Measurements from ENCODE around the gene SRP54.

The SRP54 gene

GRCh38 chr14:34989762-34990161 lies 7.0 kb downstream of the SRP54 start:
- in situ Hi-C loops (cut with HindIII; ENCODE audit: low sequenced_read_pairs): no loop called here
- no peak for DNase-seq (ENCODE audit: low read depth)
- H3K4me3 ChIP-seq (ENCODE audit: low read depth, low read length): no peak overlapping the region
- TF ChIP-seq, protein P1, sequence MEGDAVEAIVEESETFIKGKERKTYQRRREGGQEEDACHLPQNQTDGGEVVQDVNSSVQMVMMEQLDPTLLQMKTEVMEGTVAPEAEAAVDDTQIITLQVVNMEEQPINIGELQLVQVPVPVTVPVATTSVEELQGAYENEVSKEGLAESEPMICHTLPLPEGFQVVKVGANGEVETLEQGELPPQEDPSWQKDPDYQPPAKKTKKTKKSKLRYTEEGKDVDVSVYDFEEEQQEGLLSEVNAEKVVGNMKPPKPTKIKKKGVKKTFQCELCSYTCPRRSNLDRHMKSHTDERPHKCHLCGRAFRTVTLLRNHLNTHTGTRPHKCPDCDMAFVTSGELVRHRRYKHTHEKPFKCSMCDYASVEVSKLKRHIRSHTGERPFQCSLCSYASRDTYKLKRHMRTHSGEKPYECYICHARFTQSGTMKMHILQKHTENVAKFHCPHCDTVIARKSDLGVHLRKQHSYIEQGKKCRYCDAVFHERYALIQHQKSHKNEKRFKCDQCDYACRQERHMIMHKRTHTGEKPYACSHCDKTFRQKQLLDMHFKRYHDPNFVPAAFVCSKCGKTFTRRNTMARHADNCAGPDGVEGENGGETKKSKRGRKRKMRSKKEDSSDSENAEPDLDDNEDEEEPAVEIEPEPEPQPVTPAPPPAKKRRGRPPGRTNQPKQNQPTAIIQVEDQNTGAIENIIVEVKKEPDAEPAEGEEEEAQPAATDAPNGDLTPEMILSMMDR (IDR thresholded peaks at IDR 0.05; ENCODE audit: low read depth, low read length, missing control alignments): no peak

DNA sequence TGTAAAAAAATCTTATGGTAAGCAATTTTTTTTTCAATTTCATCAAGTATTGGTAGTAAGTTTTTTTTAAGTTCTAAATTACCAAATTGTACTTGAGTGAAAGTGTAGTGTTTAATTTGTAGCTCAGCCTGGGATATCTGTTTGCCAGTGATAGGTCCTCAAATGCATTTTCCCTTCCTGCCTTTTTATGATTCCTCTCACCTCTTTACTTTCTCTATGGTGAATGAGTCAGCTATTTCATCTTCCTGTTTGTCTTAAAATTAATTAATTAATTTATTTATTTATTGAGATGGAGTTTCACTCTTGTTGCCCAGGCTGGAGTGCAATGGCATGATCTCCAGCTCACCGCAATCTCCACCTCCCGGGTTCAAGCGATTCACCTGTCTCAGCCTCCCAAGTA lies 10.6 kb downstream of the SRP54 start:
- TF ChIP-seq, protein P1 (IDR thresholded peaks at IDR 0.05; ENCODE audit: low read depth, low read length, missing control alignments): no peak
- H3K4me3 ChIP-seq (ENCODE audit: low read depth, low read length): no peak overlapping the region
- no peak for DNase-seq (ENCODE audit: low read depth)
- in situ Hi-C loops (cut with HindIII; ENCODE audit: low sequenced_read_pairs): no loop called here

DNA sequence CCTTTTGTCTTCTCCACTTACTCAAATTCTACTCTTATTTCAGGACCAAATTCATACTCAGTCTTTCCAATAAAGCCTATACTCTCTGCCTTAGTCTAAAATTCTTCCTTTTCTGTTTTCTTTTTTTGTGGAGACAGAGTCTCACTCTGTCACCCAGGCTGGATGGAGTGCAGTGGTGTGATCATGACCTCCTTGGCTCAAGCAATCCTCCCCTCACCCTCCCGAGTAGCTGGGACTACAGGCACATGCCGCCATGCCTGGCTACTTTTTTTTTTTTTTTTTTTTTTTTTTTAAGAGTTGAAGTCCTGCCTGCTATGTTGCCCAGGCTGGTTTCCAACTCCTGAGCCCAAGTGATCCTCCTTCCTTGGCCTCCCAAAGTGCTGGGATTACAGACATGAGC lies 11.9 kb downstream of the SRP54 start:
- in situ Hi-C loops (cut with HindIII; ENCODE audit: low sequenced_read_pairs): no loop called here
- TF ChIP-seq, protein P1 (IDR thresholded peaks at IDR 0.05; ENCODE audit: low read depth, low read length, missing control alignments): no peak
- H3K4me3 ChIP-seq (ENCODE audit: low read depth, low read length): no peak overlapping the region
- DNase-seq (ENCODE audit: low read depth): no peak

GRCh38 chr14:34997762-34998161 lies 15.0 kb downstream of the SRP54 start:
- DNase-seq (ENCODE audit: low read depth): peak; percentile 20
- TF ChIP-seq, protein P1 (IDR thresholded peaks at IDR 0.05; ENCODE audit: low read depth, low read length, missing control alignments): no peak
- H3K4me3 ChIP-seq (ENCODE audit: low read depth, low read length): no peak overlapping the region
- in situ Hi-C loops (cut with HindIII; ENCODE audit: low sequenced_read_pairs): no loop called here

DNA sequence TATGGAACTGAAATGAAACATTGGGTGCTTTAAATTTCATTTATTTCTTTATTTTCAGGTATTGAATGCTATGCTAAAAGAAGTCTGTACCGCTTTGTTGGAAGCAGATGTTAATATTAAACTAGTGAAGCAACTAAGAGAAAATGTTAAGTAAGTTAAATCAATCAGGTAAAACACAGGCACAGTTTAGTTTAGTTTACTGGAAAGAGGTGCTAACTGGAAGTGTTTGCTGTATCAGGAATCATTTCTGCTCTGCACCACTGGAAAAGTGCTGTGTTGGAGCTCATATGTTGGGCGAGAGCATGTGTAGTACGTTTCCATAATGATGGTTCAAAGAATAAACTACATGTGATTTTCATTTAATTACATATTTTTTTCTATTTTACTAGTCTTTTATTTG lies 16.7 kb downstream of the SRP54 start:
- in situ Hi-C loops (cut with HindIII; ENCODE audit: low sequenced_read_pairs): no loop called here
- TF ChIP-seq, protein P1 (IDR thresholded peaks at IDR 0.05; ENCODE audit: low read depth, low read length, missing control alignments): no peak
- DNase-seq (ENCODE audit: low read depth): no peak
- no peak overlapping the region for H3K4me3 ChIP-seq (ENCODE audit: low read depth, low read length)

- DNase-seq (ENCODE audit: low read depth): no peak
- TF ChIP-seq, protein P1 (IDR thresholded peaks at IDR 0.05; ENCODE audit: low read depth, low read length, missing control alignments): no peak
- in situ Hi-C loops (cut with HindIII; ENCODE audit: low sequenced_read_pairs): no loop called here
- H3K4me3 ChIP-seq (ENCODE audit: low read depth, low read length): no peak overlapping the region
These were observed 18.8 kb downstream of the SRP54 start for GRCh38 chr14:35001621-35002020.

GRCh38 chr14:35004839-35005238 lies 22.0 kb downstream of the SRP54 start:
- TF ChIP-seq, protein P1 (IDR thresholded peaks at IDR 0.05; ENCODE audit: low read depth, low read length, missing control alignments): no peak
- no peak overlapping the region for H3K4me3 ChIP-seq (ENCODE audit: low read depth, low read length)
- in situ Hi-C loops (cut with HindIII; ENCODE audit: low sequenced_read_pairs): no loop called here
- DNase-seq (ENCODE audit: low read depth): no peak

Measured in astrocyte of the cerebellum (primary cell).